ENCODE data around the gene TRIM4. TPM values are rescaled to one million over a fixed set of nuclear protein-coding genes. Genes with fewer than 3 reads are reported as not detected.

The TRIM4 gene
- polyA plus RNA-seq, 3 donors, result 10.8 to 17.9 (median 12.5) TPM

DNA sequence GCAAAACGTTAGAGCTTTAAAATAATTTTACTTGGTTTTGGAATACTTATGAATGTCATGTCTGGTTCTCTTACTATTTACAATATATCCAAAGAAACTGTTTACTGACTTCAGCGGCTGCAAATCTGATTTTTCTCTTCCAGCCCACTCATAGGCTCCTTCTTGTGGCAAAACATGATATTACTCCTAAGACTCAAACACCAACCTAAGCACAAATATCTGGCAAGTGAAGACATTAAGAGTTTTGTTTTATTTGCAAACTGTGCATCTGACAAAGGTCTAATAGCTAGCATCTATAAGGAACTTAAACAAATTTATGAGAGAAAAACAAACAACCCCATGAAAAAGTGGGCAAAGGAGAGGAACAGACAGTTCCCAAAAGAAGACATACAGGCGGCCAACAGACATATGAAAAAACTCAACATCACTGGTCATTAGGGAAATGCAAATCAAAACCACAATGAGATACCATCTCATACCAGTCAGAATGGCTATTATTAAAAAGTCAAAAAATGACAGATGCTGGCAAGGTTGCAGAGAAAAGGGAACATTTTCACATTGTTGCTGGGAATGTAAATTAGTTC lies 30.4 kb upstream of the TRIM4 start:
- WGBS (ENCODE audit: insufficient coverage), result no CpG with 5 or more reads among the region's 3 CpGs
- Histone ChIP-seq H3K9ac (ENCODE audit: insufficient read depth, low read length, poor library complexity, severe bottlenecking) (no peak overlapping the region), H3K27me3 (ENCODE audit: control insufficient read depth in 2 of 2, insufficient read depth in 2 of 2, low read length in 2 of 2) (no peaks in the 10 kb centered on the region), H2AFZ (ENCODE audit: insufficient read depth, low read depth, low read length, poor library complexity, severe bottlenecking) (no peak overlapping the region), H3K79me2 (ENCODE audit: insufficient read depth, low read length) (no peaks in the 10 kb centered on the region), H3K4me3 (replicated peaks in 1 of 3; ENCODE audit: low read depth in 2 of 3, low read length in 3 of 3) (no peak overlapping the region), H3K36me3 (replicated peaks in 1 of 2; ENCODE audit: control insufficient read depth in 1 of 2, insufficient read depth in 2 of 2, low read length in 2 of 2) (no peaks in the 10 kb centered on the region), H4K20me1 (ENCODE audit: insufficient read depth, low read length) (no peaks in the 10 kb centered on the region), H3K4me1 (ENCODE audit: control insufficient read depth in 1 of 2, insufficient read depth in 2 of 2, low read length in 2 of 2) (peaks cover 26 to 27% of the 10 kb centered on the region in 2 donors), H3K4me2 (replicated peaks; ENCODE audit: extremely low read depth, low read length, poor library complexity, severe bottlenecking) (no peak overlapping the region), H3K27ac (ENCODE audit: low read depth in 1 of 2, low read length in 2 of 2) (no peak overlapping the region), H3K9me3 (replicated peaks in 1 of 2; ENCODE audit: control insufficient read depth in 1 of 2, insufficient read depth in 1 of 2, low read length in 2 of 2) (peaks cover 7 to 8% of the 10 kb centered on the region in 2 donors)
- H3K4me3 Mint-ChIP-seq, result no peak overlapping the region
- H3K9me3 Mint-ChIP-seq, result peaks cover 5 to 13% (median 10%) of the 10 kb centered on the region in 7 donors
- no peaks in the 10 kb centered on the region for H3K36me3 Mint-ChIP-seq
- no peak for DNase-seq
- intact Hi-C loops (cut with micrococcal nuclease), result no loop called here
- TF ChIP-seq, protein P1, sequence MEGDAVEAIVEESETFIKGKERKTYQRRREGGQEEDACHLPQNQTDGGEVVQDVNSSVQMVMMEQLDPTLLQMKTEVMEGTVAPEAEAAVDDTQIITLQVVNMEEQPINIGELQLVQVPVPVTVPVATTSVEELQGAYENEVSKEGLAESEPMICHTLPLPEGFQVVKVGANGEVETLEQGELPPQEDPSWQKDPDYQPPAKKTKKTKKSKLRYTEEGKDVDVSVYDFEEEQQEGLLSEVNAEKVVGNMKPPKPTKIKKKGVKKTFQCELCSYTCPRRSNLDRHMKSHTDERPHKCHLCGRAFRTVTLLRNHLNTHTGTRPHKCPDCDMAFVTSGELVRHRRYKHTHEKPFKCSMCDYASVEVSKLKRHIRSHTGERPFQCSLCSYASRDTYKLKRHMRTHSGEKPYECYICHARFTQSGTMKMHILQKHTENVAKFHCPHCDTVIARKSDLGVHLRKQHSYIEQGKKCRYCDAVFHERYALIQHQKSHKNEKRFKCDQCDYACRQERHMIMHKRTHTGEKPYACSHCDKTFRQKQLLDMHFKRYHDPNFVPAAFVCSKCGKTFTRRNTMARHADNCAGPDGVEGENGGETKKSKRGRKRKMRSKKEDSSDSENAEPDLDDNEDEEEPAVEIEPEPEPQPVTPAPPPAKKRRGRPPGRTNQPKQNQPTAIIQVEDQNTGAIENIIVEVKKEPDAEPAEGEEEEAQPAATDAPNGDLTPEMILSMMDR (IDR thresholded peaks at IDR 0.05), result peak; percentile 23
- peak overlapping the region in 2 of 7 donors; percentile 1 to 9 for H3K27ac Mint-ChIP-seq
- H3K27me3 Mint-ChIP-seq (ENCODE audit: low read depth in 3 of 3), result peaks cover 0 to 8% (median 3%) of the 10 kb centered on the region in 3 donors
- H3K4me1 Mint-ChIP-seq, result peaks cover 32% of the 10 kb centered on the region

DNA sequence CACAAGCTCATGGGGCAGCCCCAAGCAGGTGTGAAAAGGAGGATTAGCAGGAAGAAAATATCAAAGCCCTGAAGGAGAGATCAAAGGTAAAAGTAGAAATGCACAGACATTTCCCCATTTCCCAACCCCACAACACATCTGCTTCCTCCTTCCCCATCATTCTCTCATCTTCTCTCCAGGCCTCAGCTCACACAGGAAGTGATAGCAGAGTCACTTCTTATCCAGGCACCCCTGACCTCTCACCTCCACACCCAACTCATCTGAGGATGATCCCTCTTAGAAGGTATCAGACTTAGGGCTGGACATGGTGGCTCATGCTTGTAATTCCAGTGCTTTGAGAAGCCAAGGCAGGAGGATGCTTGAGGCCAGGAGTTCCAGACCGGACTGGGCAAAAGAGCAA lies 28.3 kb upstream of the TRIM4 start:
- Histone ChIP-seq H3K9ac (ENCODE audit: insufficient read depth, low read length, poor library complexity, severe bottlenecking) (no peak overlapping the region), H3K4me2 (replicated peaks; ENCODE audit: extremely low read depth, low read length, poor library complexity, severe bottlenecking) (no peak overlapping the region), H3K79me2 (ENCODE audit: insufficient read depth, low read length) (no peaks in the 10 kb centered on the region), H3K27me3 (ENCODE audit: control insufficient read depth in 2 of 2, insufficient read depth in 2 of 2, low read length in 2 of 2) (peaks cover 0 to 11% of the 10 kb centered on the region in 2 donors), H3K4me1 (ENCODE audit: control insufficient read depth in 1 of 2, insufficient read depth in 2 of 2, low read length in 2 of 2) (peaks cover 7 to 15% of the 10 kb centered on the region in 2 donors), H3K4me3 (replicated peaks in 1 of 3; ENCODE audit: low read depth in 2 of 3, low read length in 3 of 3) (no peak overlapping the region), H3K27ac (ENCODE audit: low read depth in 1 of 2, low read length in 2 of 2) (no peak overlapping the region), H3K9me3 (replicated peaks in 1 of 2; ENCODE audit: control insufficient read depth in 1 of 2, insufficient read depth in 1 of 2, low read length in 2 of 2) (peaks cover 7 to 8% of the 10 kb centered on the region in 2 donors), H4K20me1 (ENCODE audit: insufficient read depth, low read length) (no peaks in the 10 kb centered on the region), H3K36me3 (replicated peaks in 1 of 2; ENCODE audit: control insufficient read depth in 1 of 2, insufficient read depth in 2 of 2, low read length in 2 of 2) (no peaks in the 10 kb centered on the region), H2AFZ (ENCODE audit: insufficient read depth, low read depth, low read length, poor library complexity, severe bottlenecking) (peak overlapping the region; percentile 56)
- TF ChIP-seq, protein P1 (IDR thresholded peaks at IDR 0.05), result no peak
- DNase-seq, result no peak
- peaks cover 5 to 16% (median 10%) of the 10 kb centered on the region in 7 donors for H3K9me3 Mint-ChIP-seq
- intact Hi-C loops (cut with micrococcal nuclease), result no loop called here
- H3K27me3 Mint-ChIP-seq (ENCODE audit: low read depth in 3 of 3), result peaks cover 0 to 19% (median 9%) of the 10 kb centered on the region in 3 donors
- peak overlapping the region in 1 of 7 donors; percentile 47 for H3K27ac Mint-ChIP-seq
- no CpG with 5 or more reads among the region's 1 CpG for WGBS (ENCODE audit: insufficient coverage)
- H3K4me1 Mint-ChIP-seq, result peaks cover 26% of the 10 kb centered on the region
- H3K4me3 Mint-ChIP-seq, result peak overlapping the region in 1 of 2 donors; percentile 36
- H3K36me3 Mint-ChIP-seq, result no peaks in the 10 kb centered on the region
